ENCODE data around the gene ZNF316.

- TF ChIP-seq, protein P1, sequence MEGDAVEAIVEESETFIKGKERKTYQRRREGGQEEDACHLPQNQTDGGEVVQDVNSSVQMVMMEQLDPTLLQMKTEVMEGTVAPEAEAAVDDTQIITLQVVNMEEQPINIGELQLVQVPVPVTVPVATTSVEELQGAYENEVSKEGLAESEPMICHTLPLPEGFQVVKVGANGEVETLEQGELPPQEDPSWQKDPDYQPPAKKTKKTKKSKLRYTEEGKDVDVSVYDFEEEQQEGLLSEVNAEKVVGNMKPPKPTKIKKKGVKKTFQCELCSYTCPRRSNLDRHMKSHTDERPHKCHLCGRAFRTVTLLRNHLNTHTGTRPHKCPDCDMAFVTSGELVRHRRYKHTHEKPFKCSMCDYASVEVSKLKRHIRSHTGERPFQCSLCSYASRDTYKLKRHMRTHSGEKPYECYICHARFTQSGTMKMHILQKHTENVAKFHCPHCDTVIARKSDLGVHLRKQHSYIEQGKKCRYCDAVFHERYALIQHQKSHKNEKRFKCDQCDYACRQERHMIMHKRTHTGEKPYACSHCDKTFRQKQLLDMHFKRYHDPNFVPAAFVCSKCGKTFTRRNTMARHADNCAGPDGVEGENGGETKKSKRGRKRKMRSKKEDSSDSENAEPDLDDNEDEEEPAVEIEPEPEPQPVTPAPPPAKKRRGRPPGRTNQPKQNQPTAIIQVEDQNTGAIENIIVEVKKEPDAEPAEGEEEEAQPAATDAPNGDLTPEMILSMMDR (IDR thresholded peaks at IDR 0.05): no peak
- TF ChIP-seq POLR2A (IDR thresholded peaks at IDR 0.05): no peak
Measured at GRCh38 chr7:6648815-6649104, 11.6 kb downstream of the ZNF316 start.
